GM10847 (cell line): Measurements from ENCODE around the gene RBM5.

Experiments
- POLR2A ChIP-seq: IDR thresholded peaks from 2 replicates; pipeline ENCODE4 v1.6.1; 2011; ENCODE audit not compliant: insufficient read length; ENCODE audit errors: extremely low read depth

RBM5 gene

DNA sequence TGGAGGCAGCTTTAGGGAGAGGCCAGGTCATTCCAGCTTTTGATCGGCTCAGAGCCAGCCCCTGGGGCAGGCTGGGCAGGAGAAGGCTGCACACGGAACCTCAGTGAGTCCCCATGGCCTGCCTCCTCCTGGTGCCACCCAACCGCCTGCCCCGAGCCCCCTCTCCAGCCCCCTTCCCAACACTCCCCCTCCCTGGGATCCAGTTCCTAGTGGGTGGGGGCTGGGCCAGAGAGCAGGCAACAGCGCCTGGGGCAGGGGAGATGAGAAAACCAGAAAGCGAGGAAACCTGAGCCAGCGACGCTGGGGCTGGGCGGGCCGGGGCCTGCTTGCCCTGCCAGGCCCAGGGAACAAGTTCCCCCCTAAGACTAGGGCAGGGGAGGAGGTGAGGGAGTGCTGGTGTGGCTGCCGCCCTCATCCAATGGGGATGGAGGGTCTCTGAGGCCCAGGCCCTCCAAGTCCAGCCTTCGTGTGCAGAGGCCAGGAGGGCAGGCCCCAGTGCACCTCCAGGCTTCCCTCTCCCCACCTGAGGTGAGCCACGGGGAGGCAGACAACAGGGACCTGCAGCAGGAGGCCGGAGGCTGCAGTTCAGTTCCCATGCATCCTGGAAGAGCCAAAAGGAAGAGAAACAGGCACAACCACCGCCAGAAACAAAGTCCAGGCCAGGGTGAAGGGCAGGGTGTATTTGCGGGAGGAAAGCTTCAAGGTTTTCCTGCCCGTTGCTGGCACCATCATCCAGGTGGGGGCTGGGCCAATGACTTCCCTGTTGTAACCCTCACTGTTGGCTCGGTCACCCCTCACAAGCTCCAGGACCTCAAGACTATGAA, 62.4 kb downstream of the RBM5 start:
- TF ChIP-seq POLR2A = no peak

DNA sequence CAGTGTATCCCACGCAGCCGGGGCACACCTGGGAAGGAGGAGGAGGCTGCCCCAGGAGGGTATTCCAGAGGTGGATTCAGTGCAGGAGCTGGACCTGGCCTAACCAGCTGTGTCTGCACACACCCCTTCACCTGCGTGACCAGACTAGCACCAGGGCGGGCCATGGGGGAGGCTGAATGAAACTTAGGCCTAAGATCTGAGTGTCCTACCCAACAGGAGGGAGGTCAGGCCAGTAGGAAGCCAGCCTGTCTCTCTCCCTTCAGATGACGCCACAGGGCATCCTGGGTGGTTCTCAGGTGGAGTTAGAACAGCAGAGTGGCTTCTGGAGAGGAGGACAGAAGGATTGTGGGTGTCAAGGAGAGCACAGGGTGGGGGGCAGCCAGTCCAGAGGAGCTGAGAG, 63.0 kb downstream of the RBM5 start:
- no peak for TF ChIP-seq POLR2A

DNA sequence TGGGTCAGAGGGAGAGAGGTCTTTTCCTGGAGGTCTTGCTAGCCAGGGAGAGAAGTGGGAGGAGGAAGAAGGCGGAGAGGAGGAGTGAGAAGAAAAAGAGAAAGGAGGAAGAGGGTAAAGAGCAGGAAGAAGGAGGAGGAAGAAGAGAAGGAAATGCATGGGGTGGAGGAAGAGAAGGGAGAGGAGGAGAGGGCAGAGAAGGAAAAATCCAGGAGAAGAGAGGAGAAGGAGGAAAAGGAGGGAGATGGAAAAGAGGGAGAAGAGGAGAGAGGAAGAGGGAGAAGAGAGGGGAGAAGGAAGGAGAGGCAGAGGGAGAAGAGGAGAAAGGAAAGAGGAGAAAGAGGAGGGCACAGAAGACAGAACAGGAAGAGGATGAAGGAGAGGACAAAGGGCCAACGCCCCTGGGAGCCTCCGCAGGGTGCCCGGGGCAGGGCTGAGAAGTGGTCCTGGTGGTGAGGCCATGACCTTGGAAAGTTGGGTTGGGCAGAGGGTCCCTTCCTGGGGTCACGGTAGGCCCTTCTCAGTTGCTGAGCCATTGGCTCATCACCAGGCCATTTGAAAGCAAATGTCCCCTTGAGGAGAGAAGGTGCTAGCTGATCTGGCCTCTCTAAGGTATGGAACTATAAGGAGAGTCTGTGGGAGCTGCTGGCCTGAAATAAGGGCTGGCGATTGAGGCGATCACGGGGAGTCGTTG, 65.2 kb downstream of the RBM5 start:
- TF ChIP-seq POLR2A = no peak

DNA sequence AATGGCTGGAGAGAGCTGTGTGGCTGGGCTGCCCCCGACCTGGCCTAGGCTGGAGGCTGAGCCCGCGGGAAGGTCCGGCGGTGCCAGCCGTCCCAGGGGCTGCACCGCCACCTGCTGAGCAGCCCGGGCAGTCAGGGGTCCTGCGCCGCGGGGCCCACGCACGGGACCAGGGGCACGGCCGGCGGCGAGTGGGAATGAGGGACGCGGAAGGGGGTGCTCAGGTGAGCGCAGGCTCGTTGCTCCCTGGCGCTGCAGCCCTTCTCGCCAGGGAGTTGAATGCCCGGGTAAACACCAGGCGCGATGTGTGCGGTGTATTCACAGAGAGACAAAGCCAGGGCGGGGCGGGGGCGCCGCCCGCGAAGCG, 65.7 kb downstream of the RBM5 start:
- TF ChIP-seq POLR2A = no peak

DNA sequence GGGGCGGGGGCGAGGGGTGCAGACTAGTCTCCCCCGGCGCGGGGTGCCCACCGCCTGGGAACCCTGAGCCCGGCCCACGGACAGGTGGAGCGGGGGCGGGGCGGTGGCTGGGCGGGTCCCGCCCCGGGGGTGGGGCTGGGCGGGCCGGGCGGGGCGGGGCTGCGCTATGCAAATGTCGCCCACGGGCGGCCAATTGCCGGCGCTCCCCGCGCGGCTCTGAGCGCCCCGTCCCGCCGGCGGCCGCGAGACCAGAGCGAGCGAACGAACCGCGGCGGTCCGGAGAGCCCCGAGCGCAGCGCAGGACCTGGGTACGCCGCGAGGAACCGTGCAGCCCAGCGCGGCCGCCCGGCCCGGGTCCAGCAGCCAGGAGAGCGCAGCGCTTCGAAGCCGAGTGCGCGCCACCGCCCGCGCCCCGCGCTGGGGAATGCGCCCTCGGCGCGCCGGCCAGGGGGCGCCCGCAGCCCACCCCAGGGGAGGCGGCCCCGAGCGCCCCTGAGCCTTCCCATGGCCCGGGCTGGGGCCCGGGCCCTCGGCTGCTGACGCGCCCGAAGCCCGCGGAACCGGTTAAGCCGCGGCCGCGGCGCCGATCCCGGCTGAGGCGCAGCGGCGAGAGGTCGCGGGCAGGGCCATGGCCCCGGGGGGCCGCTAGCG, 66.2 kb downstream of the RBM5 start, which contains the start of gene SEMA3F:
TSS of gene SEMA3F (plus strand) at position 485 of the 651 bp plus-strand sequence. CDS start 4,299 bp downstream, outside the sequence.
- no peak for TF ChIP-seq POLR2A

DNA sequence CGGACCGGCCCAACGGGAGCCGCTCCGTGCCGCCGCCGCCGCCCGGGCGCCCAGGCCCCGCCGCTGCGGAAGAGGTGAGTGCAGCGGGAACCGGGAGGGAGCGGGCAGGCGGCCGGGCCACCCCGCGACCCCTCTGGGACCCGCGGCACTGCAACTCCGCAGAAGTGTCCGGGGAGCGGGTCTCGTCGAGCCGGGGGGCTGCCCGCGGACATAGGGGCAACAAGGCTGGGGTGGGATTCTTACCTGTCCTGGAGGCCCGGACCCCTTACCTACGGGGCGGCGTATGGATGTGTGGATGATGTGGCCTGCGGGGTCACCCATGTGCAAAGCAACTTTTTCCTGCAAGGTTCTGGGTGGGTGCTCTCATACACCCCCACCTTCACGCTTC, 66.8 kb downstream of the RBM5 start:
- TF ChIP-seq POLR2A = no peak

DNA sequence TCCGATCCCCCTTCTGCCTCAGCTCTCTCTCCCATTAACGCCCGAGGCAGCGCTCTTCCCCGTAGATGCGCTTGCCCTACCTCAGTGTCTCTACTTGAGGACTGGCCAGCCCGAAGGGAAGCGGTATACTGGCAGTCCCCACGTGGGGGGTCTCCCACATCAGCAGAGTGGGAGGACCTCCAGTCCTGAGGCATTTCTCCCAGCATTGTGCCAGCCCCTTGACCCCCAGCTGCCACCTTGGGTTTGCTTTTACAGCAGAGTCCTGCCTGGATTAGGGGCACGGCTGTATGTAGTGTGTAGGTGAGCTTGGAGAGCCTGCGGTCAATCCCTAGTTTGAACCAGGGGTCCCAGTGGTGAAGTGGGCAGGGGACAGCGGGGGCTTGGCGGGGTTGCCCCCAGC, 67.2 kb downstream of the RBM5 start:
- no peak for TF ChIP-seq POLR2A

DNA sequence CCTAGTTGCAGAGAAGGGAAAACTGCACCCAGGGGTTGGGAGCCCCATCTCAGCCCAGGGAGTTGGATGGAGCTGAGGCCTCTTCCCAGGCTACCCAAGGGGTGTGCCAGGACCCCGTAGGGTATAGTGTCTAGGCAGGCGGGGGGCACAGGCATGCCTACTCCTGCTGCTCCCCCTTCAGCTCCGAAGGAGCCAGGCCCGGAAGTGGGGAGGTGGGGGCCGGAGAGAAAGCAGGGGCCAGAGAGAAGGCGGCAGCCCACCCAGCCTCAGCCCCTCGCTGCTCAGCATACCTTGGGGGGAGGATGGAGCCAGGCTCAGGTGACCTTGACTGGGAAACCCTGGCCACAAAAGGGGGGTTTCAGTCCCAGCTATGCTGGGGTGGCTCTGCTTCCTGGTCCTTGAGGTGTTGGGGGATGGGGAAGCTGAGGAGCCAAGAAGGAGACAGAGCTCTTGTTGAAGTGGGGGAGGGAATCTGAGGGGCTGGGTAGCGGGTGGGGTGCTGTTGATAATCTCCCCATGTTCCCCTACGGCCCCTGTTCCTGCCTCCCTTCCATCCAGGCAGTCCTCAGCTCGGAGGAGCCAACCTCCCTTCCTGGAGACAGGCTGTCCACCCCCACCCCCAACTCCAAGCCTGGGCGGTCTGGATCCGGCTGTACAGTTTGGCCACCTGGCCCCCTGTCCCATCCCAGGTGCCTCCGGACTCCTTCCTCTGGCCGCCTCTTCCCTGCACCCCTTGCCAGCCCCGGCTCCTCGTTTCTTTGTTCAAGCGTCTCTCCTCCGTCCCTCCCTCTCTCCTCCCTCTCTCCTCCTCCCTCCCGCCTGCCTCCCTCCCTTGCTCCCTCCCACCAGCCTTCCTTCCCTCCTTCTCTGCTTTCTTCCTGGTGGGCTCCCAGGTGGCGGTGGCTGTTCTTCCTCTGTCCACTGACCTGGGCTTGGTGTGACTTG, 68.1 kb downstream of the RBM5 start:
- TF ChIP-seq POLR2A = no peak

DNA sequence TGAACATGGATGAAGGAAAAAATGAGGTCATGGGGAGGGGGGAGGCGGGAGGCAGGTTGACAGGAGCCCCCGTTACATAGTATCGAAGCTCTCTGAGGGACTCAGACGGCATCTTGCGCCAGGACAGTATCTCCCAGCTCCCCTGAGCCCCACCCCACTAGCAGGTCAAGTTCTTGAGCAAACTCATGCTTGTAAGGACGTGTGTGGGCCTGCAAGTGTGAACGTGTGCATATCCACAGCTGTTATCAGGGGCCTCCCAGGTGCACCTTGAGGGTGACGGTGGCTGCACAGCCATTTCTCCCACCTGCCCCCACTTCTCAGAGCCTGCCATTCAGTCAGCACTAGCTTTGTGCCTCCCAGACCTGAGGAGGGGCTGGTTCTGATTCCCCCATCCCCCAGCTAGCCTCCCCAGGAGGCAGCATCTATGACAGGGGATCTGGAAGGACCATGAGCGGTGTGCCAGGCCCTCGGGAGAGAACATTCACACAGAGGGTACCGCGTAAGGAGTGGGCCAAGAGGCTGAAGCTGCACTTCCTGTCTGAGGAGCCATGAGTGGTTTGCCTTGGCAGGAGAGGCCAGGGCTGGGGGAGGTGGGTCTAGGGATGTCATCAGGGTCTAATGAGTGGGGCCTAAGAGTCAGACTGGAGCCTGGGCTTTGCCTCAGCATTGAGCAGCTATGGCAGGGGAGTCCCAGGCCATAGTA, 69.3 kb downstream of the RBM5 start:
- no peak for TF ChIP-seq POLR2A

DNA sequence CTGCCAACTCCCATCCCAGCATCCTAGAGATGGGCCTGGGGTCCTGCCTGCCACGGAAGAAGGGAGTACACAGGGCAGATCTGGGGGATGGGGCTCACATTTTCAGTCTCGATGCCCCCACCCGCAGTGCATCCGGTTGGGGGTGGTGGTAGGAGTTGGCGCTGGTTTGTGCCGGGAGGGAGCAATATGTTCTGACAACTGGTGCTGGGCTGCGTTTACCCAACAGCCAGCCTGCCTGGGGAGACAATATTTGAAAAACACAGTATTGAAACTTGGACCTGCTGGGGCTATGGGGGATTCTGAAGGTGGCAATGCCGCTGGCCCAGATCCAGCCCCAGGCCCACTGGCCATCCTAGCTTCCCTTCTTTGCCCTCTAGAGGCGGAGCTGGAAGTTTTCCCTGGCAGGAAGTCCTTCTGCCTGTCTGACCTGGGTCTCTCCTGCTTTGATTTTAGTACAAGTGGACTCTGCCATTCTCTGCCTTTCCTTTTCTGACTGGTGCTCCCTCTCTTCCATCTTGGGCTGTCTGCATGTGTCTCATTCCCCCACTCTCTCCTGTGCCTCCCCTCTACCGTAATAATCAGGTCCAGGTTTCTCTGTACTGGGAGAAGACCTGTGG, 69.9 kb downstream of the RBM5 start:
- TF ChIP-seq POLR2A = no peak

DNA sequence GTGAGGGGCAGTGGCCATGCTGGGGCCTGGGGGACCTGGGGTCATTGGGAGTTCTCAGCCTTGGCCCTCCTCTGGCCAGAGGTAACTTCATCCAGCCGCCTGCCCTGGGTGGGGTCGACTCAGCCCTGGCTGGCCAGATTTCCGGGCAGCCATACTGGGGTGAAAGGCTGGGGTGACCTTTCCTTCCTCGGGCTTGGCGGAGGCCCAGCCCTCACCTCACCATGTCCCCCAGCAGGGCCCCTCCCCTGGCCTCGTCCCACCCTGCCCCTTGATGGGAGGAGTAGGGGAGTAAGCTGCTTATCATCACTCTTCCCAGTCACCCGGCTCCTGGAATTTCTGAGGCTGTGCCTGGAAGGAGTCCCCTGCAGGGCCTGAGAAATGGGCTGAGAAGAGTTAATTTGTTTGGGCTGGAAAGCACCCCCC, 71.9 kb downstream of the RBM5 start:
- no peak for TF ChIP-seq POLR2A

DNA sequence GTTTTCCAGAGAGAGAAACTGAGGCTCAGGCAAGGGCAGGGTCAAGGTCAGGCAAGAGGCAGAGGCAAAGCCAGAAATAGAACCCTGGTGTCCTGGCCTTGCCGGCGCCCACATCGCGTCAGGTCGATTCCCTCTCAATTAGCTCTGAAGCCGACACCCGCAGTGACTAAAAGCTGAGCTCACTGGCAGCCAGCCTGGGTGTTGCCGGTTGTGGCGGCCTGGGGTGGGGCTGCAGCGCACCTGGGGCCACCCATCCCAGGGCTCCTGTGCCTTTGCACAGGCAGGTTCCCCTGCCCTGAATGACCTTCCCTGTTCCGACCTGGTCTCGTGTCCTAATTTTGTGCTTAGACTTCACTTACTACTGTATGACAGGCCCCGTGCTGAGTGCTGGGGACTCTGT, 72.6 kb downstream of the RBM5 start:
- no peak for TF ChIP-seq POLR2A

DNA sequence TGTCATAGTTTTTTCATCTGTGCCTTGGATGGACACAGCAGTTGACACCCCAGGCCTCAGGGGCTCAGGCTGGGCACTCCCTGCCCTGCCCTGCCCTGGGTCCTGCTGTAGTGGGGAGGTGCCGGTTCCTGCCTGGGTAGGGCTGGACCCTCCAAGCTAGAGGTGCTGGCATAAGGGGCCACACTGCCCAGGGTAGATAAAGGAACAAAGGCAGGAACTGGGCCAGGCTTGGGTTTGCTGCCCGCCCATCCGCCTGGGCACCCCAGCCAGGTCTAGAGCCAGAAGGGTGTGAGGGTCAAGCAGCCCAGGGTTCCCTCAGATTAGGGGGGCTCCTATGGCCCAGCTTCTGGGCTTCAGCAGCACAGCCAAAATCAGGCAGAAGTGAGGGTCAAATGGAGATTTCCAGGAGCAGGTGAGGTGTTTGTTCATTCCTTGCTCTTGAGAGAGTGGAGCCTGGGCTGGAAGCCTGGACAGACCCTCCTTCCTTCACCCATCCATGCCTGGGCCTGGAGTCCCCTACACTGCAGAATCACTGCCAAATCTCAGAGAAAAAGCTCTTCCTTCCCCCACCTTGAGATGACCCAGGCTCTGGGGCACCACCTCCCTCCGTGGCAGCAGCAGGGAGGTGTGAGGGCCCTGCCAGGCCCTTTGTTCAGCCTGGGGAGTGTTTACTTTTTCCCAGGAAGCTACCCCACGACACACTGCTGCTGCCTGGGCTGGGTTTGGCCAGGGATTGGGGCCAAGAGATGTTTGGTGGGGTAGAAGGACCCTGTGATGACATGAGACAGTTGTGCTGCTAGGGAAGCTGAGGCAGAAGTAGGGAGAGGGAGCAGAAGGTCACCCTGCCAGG, 73.5 kb downstream of the RBM5 start:
- no peak for TF ChIP-seq POLR2A
